ENCODE results near the gene MCM3AP. TPM values are rescaled to one million over a fixed set of nuclear protein-coding genes. Genes with fewer than 3 reads are reported as not detected.

MCM3AP gene
- total and polyA plus RNA-seq, 9 donors = 45.4 to 71.2 (median 52.2) TPM

DNA sequence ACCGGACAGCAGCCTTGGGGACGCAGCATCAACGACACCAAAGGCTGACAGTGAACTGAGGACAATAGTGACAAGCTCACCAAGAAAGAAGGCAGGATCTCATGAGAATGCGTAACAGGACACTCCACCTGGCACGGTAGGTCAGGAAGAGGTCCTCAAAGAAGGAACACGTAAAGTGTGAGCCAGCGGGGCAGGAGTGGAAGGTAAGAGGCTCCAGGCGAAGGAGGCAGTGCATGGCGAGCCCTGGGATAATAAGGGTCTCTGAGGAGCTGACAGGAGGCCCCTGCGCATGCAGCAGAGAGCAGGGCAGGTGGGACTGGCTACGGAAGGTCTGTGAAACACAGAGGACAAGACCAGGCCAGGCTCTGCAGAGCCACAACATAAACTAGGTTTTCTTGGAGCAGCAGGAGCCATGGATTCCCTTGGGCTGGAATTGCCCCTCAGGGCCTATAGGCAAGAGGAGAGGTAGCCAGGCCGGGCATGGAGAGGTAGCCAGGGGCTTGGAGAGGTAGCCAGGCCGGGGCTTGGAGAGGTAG lies 65.1 kb downstream of the MCM3AP start:
- Histone ChIP-seq H3K4me3 (ENCODE audit: low read length) (no peak overlapping the region), H3K27ac (ENCODE audit: low read length) (no peak overlapping the region), H3K9me3 (replicated peaks; ENCODE audit: control insufficient read depth, low read depth, low read length) (no peaks in the 10 kb centered on the region), H3K4me1 (ENCODE audit: control insufficient read depth, insufficient read depth, low read length) (no peaks in the 10 kb centered on the region), H3K27me3 (ENCODE audit: control insufficient read depth, insufficient read depth, low read length) (no peaks in the 10 kb centered on the region), H3K36me3 (ENCODE audit: control insufficient read depth, insufficient read depth, low read length) (peaks cover 57% of the 10 kb centered on the region)
- WGBS (ENCODE audit: insufficient coverage) = 84% methylated on average over 13 of the region's 13 CpGs
- DNase-seq = no peak

DNA sequence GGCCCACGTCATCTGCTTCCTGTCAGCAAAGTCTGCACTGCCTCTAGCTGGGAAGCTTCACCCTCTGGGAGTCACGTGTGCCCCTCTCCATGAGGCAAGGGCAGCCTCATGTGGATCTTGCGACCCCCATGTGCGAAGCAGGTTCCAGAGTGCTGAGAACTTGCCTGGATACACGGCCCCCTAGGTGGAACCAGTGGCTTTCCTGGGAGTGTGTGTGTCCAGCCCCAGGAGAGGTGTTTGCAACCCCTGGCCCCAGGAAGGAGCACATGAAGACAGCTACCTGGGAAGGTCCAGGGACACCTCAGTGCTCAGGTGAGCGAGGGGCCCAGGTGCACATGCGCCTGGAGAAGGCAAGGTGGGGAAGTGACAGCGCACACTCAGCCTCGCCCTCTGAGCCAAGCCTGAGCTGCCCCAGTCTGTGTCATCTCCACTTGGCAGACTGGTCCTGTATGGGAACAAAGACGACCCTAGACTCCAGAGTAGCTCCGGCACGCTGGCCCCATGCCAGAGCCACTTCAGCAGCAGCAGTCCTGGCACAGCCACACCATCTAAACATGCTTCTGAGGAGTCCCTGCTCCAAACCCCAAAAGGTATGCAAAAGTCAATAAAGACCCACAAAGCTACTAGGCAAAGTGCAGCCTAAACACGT lies 65.7 kb downstream of the MCM3AP start:
- no peaks in the 10 kb centered on the region for H3K4me1 ChIP-seq (ENCODE audit: control insufficient read depth, insufficient read depth, low read length)
- no peak for DNase-seq
- H3K9me3 ChIP-seq (replicated peaks; ENCODE audit: control insufficient read depth, low read depth, low read length) = no peaks in the 10 kb centered on the region
- H3K4me3 ChIP-seq (ENCODE audit: low read length) = no peak overlapping the region
- peaks cover 61% of the 10 kb centered on the region for H3K36me3 ChIP-seq (ENCODE audit: control insufficient read depth, insufficient read depth, low read length)
- WGBS (ENCODE audit: insufficient coverage) = 80% methylated on average over 12 of the region's 13 CpGs
- no peak overlapping the region for H3K27ac ChIP-seq (ENCODE audit: low read length)
- no peaks in the 10 kb centered on the region for H3K27me3 ChIP-seq (ENCODE audit: control insufficient read depth, insufficient read depth, low read length)

DNA sequence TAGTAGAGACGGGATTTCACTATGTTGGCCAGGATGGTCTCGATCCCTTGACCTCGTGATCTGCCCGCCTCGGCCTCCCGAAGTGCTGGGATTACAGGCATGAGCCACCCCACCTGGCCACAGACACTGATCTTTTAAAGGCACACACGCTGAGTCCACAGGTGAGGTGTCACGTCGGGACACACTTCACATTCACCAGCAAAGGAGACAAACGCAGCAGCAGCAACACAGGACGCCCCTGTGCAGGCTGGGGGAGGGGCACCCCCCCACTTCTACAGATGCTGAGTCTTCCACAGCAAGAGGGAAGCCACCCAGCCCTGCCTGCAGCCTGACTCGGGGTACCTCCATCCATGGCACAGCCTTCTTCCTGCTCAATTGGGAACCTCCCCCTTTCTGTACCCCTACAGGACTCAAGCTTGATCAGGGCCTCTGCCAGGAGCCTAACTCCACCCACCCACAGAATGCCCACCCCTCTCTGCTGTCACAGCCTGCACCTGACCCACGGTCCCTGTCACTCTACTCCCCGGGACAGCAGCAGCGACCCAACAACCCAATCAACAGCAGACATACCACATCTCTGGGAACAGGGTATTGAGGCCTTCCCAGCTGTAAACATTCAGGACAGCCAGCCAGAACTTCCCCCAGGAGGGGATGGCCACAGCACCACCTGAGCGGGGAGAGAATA lies 66.4 kb downstream of the MCM3AP start:
- H3K36me3 ChIP-seq (ENCODE audit: control insufficient read depth, insufficient read depth, low read length) = peaks cover 66% of the 10 kb centered on the region
- no peaks in the 10 kb centered on the region for H3K9me3 ChIP-seq (replicated peaks; ENCODE audit: control insufficient read depth, low read depth, low read length)
- no peaks in the 10 kb centered on the region for H3K27me3 ChIP-seq (ENCODE audit: control insufficient read depth, insufficient read depth, low read length)
- DNase-seq = no peak
- 89% methylated on average over 14 of the region's 16 CpGs for WGBS (ENCODE audit: insufficient coverage)
- H3K4me3 ChIP-seq (ENCODE audit: low read length) = no peak overlapping the region
- no peak overlapping the region for H3K27ac ChIP-seq (ENCODE audit: low read length)
- no peaks in the 10 kb centered on the region for H3K4me1 ChIP-seq (ENCODE audit: control insufficient read depth, insufficient read depth, low read length)

DNA sequence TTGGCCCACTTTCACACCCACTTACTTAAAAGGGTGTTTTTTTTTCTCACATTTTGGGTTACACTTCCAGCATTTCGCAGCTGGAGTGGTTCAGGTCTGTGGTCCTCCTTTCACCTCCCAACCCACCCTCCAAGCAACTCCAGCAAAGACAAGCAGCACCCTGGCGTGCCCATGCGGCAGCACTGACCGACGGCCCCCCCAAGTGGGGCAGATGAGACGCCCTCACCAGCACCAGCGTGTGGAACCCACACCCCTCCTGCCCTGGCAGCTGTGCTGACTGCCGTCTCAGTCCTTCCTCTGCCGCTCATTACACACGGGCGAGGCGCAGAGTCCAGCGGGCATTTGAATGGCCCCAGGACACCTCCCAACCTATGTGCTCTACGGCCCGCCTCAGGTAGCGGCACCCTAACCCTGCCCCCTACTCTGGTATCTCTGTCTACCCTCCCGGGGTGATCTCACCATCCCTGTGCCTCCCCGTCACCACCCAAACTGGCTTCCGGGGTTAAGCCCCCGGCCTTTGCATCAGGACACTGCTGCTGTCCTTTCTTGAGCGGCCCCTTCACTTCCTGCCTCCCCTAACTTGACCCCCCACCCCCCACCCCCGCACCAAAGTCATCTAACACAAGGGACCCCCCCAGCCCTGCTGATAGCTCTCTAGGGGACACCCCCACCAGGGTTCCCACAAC lies 67.8 kb downstream of the MCM3AP start:
- no peaks in the 10 kb centered on the region for H3K9me3 ChIP-seq (replicated peaks; ENCODE audit: control insufficient read depth, low read depth, low read length)
- WGBS (ENCODE audit: insufficient coverage) = 93% methylated on average over 19 of the region's 22 CpGs
- DNase-seq = no peak
- peaks cover 76% of the 10 kb centered on the region for H3K36me3 ChIP-seq (ENCODE audit: control insufficient read depth, insufficient read depth, low read length)
- H3K4me1 ChIP-seq (ENCODE audit: control insufficient read depth, insufficient read depth, low read length) = no peaks in the 10 kb centered on the region
- H3K27ac ChIP-seq (ENCODE audit: low read length) = no peak overlapping the region
- H3K4me3 ChIP-seq (ENCODE audit: low read length) = no peak overlapping the region
- no peaks in the 10 kb centered on the region for H3K27me3 ChIP-seq (ENCODE audit: control insufficient read depth, insufficient read depth, low read length)

DNA sequence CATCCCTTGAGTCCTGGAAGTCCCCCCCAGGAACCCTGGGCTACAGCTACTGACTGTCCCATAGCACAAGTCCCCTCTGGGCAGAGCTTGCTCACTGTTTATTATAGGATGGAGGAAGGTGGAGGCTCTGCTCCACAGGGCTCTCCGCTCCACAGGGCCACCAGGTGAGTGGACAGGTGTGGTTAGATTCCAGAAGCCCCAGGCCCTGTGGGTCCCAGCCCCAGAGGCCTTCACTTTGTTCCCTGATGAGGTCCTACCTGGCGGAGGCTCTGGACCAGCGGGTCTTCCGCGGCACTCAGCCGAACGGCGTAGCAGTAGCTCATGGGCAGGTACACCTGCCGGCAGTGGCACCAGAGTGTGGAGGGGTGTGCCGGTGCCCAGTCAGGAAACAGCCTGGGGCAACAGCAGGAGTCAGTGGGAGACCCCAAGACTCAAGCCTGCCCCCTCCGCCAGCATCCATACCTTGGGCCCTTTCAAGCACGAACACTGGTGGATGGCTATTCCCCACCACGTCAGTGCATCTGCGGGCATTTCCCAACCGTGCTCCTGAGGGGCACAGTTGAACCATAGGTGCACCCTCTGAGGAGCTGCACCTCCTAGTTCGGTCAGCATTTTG lies 69.2 kb downstream of the MCM3AP start:
- H3K4me1 ChIP-seq (ENCODE audit: control insufficient read depth, insufficient read depth, low read length) = no peaks in the 10 kb centered on the region
- H3K9me3 ChIP-seq (replicated peaks; ENCODE audit: control insufficient read depth, low read depth, low read length) = no peaks in the 10 kb centered on the region
- no peaks in the 10 kb centered on the region for H3K27me3 ChIP-seq (ENCODE audit: control insufficient read depth, insufficient read depth, low read length)
- no peak overlapping the region for H3K27ac ChIP-seq (ENCODE audit: low read length)
- peaks cover 71% of the 10 kb centered on the region for H3K36me3 ChIP-seq (ENCODE audit: control insufficient read depth, insufficient read depth, low read length)
- no peak overlapping the region for H3K4me3 ChIP-seq (ENCODE audit: low read length)
- no peak for DNase-seq
- WGBS (ENCODE audit: insufficient coverage) = 97% methylated on average over 16 of the region's 16 CpGs

DNA sequence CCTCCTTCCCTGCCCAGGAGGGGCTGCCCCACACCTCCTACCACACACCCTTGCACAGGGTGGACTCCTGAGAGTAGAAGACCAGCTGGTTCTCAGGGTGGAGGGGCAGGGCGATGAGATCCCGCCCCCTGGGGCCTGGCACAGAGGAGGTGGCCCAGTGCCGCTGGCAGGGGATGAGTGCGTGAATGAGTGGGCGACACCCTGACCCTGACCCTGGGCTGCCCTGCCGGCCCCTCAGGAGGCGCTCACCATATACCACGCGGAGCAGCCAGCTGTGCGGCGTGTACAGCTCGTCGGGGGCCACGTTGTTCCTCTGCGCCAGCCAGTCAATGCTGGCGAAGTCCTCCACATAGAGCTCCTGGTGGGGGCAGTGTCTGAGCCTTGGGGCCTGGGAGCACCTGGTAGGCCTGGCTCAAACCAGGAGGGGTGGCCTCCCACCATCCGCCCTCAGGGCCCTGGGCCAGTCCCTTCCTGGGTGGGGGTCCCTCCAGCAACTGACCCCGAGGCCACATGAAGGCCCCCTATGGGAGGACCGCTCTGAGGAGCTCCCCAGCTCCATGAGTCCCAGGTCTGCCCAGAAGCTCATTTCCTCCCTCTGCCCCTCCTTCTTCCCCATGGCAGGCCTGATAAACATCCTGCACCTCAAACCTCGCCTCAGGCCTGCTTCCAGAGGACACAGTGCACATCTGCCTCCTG lies 69.8 kb downstream of the MCM3AP start:
- DNase-seq = no peak
- Histone ChIP-seq H3K4me1 (ENCODE audit: control insufficient read depth, insufficient read depth, low read length) (no peaks in the 10 kb centered on the region), H3K9me3 (replicated peaks; ENCODE audit: control insufficient read depth, low read depth, low read length) (no peaks in the 10 kb centered on the region), H3K27me3 (ENCODE audit: control insufficient read depth, insufficient read depth, low read length) (no peaks in the 10 kb centered on the region), H3K36me3 (ENCODE audit: control insufficient read depth, insufficient read depth, low read length) (peaks cover 69% of the 10 kb centered on the region), H3K27ac (ENCODE audit: low read length) (no peak overlapping the region), H3K4me3 (ENCODE audit: low read length) (no peak overlapping the region)
- 87% methylated on average over 13 of the region's 20 CpGs for WGBS (ENCODE audit: insufficient coverage)

DNA sequence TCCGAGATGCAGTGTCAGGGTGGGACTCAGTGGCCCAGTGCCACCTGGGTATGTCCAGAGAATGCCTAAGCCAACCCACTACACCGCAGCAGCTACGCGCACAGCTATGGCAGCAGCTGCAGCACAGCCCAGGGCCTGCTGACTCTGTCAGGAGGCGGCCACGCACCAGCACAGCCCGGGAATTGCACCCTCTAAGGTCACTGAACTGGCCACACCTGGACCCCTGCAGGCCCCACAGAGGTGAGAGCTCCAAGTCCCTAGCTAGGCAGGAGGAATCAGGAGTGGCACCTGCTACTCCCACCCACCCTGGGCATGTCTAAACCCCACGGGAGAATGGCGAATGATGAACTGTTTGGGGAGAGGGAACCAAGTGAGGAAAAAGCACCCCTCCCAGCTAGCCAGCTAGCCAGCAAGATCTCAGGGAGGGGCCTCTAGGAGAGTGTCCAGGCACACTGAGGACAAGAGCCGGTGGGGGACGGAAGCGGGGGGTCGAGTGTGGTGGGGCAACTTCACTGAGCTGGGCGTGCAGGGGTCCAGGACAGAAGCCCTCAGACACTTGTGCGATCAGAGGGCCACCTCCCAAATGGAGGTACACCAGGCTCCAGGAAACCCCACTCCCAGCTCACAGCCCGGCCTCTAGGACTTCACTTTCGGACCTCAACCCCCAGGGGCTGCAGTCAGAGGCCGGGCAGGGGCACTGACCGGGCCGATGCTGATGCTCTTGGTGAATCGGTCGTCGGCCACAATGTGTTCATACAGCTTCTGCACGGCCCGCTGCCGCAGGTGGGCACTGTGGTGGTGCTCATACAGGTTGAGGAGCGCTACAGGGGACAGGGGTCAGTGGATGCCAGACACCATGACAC lies 70.7 kb downstream of the MCM3AP start:
- no peaks in the 10 kb centered on the region for H3K9me3 ChIP-seq (replicated peaks; ENCODE audit: control insufficient read depth, low read depth, low read length)
- no peaks in the 10 kb centered on the region for H3K4me1 ChIP-seq (ENCODE audit: control insufficient read depth, insufficient read depth, low read length)
- no peak for DNase-seq
- H3K36me3 ChIP-seq (ENCODE audit: control insufficient read depth, insufficient read depth, low read length) = peaks cover 66% of the 10 kb centered on the region
- no peaks in the 10 kb centered on the region for H3K27me3 ChIP-seq (ENCODE audit: control insufficient read depth, insufficient read depth, low read length)
- no peak overlapping the region for H3K4me3 ChIP-seq (ENCODE audit: low read length)
- no peak overlapping the region for H3K27ac ChIP-seq (ENCODE audit: low read length)
- 87% methylated on average over 22 of the region's 27 CpGs for WGBS (ENCODE audit: insufficient coverage)

DNA sequence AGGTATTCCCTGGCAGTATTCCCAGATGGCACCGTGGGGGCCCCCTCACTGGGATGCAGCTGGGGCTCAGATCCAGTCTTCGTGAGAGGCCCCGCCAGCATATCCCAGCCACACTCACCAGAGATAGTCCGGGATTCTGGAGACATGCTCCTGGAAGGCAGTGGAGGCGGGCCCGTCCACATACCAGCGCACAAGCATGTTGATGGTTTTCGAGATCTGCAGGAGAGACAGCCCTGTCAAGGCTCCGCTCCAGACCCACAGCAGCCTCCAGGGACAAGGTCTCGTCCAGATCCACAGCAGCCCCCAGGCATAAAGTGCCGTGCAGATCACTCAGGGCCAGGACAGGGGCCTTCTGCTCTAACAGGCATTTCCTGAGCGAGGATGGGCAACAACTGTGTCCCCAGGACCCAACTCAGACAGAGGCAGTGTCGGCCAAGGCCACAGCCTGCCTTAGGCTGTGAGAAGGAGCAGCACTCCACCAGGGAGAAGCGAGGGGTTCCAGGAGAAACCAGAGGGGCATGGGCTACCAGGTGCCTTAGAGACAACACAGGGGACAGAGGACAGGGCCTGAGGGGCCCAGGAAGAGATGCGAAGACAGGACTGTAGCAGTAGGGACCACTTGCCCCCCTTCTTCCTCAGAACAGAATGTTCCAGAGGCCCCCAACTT lies 71.7 kb downstream of the MCM3AP start:
- no peaks in the 10 kb centered on the region for H3K27me3 ChIP-seq (ENCODE audit: control insufficient read depth, insufficient read depth, low read length)
- no peak for DNase-seq
- H3K27ac ChIP-seq (ENCODE audit: low read length) = no peak overlapping the region
- no peaks in the 10 kb centered on the region for H3K9me3 ChIP-seq (replicated peaks; ENCODE audit: control insufficient read depth, low read depth, low read length)
- peaks cover 1% of the 10 kb centered on the region for H3K4me1 ChIP-seq (ENCODE audit: control insufficient read depth, insufficient read depth, low read length)
- WGBS (ENCODE audit: insufficient coverage) = 81% methylated on average over 14 of the region's 15 CpGs
- H3K4me3 ChIP-seq (ENCODE audit: low read length) = no peak overlapping the region
- H3K36me3 ChIP-seq (ENCODE audit: control insufficient read depth, insufficient read depth, low read length) = peaks cover 71% of the 10 kb centered on the region
